ENCODE measurements around the gene RFX8. TPM values are rescaled to one million over a fixed set of nuclear protein-coding genes. Genes with fewer than 3 reads are reported as not detected.
A peak's percentile ranks its signal among the peaks of the same experiment; 100 is the strongest.

Gene RFX8
- total and polyA plus RNA-seq, 2 of the 4 experiments (the other 2 are of a cell fraction): 2.9 to 5.3 TPM

GRCh38 chr2:101432411-101433181, 42.3 kb downstream of the RFX8 start:
- Histone ChIP-seq H2BK120ac (ENCODE audit: low read depth, low read length) (no peak overlapping the region), H2AK9ac (replicated peaks; ENCODE audit: low read depth, low read length, poor library complexity) (no peak overlapping the region), H3K4me2 (ENCODE audit: low read depth, low read length) (no peak overlapping the region), H3K79me1 (ENCODE audit: low read depth in 1 of 2, low read length in 2 of 2) (peaks cover 16 to 47% of the 10 kb centered on the region in 2 experiments), H3K14ac (replicated peaks; ENCODE audit: low read depth, low read length) (no peak overlapping the region), H4K20me1 (ENCODE audit: insufficient read depth, low read length) (no peaks in the 10 kb centered on the region), H3K56ac (ENCODE audit: extremely low read depth, insufficient read depth, low read length) (no peak overlapping the region), H3K27ac (ENCODE audit: insufficient read depth, low read length) (no peak overlapping the region), H3K27me3 (ENCODE audit: control insufficient read depth, insufficient read depth, low read length) (no peaks in the 10 kb centered on the region), H4K8ac (ENCODE audit: low read depth in 2 of 2, low read length in 2 of 2) (peak overlapping the region in 1 of 2 experiments; percentile 46; a peak in 1 of 4 replicates), H4K5ac (ENCODE audit: low read depth, low read length) (no peak overlapping the region), H2BK20ac (ENCODE audit: low read depth, low read length) (no peak overlapping the region), H3K23ac (ENCODE audit: low read depth, low read length) (no peak overlapping the region; the same call in 1 of the 2 replicates), H3K36me3 (ENCODE audit: control insufficient read depth, insufficient read depth, low read length) (no peaks in the 10 kb centered on the region), H3K4me1 (ENCODE audit: control insufficient read depth, insufficient read depth, low read length) (peaks cover 2% of the 10 kb centered on the region; the same call in 1 of the 2 replicates), H4K91ac (ENCODE audit: insufficient read depth, low read depth, low read length) (no peak overlapping the region; the same call in 1 of the 2 replicates), H3K4me3 (ENCODE audit: insufficient read depth, low read depth, low read length) (no peak overlapping the region), H2BK5ac (ENCODE audit: low read depth, low read length, poor library complexity, severe bottlenecking) (no peak overlapping the region), H3K4ac (ENCODE audit: low read depth, low read length) (no peak overlapping the region), H3K18ac (ENCODE audit: low read depth, low read length) (no peak overlapping the region), H2AFZ (replicated peaks; ENCODE audit: low read length, poor library complexity) (peak overlapping the region; percentile 12), H3K9me1 (ENCODE audit: insufficient read depth, low read length) (peaks cover 16% of the 10 kb centered on the region), H2AK5ac (ENCODE audit: low read depth, low read length) (peak overlapping the region; percentile 18; the same call in 1 of the 2 replicates), H3K9ac (ENCODE audit: low read depth, low read length) (no peak overlapping the region), H2BK15ac (ENCODE audit: low read depth, low read length) (no peak overlapping the region), H3K9me3 (ENCODE audit: control insufficient read depth, insufficient read depth, low read length) (no peaks in the 10 kb centered on the region)
- in situ Hi-C loops (cut with MboI; ENCODE audit: low sequenced_read_pairs) (no loop called here), dilution Hi-C loops (cut with HindIII; ENCODE audit: low sequenced_read_pairs, unreplicated experiment) (no loop called here), intact Hi-C loops (cut with micrococcal nuclease) (no loop called here)
- no TSS peak for BruUV-seq (replicated peaks)
- ATAC-seq (ENCODE audit: low read depth): no peak
- TF ChIP-seq RFX5 (IDR thresholded peaks at IDR 0.05; ENCODE audit: low read depth, low read length) (no peak), NFE2L2 (IDR thresholded peaks at IDR 0.05; ENCODE audit: low read depth, low read length) (no peak)
- WGBS, 2 experiments (ENCODE audit: extremely low coverage in 2 of 2, insufficient read length in 1 of 2): 90% methylated on average over 13 of the region's 20 CpGs; no CpG with 5 or more reads in 1 of the 2 experiments
- DNase-seq: peak; percentile 19
- ChIA-PET CTCF (interaction anchor here (0.7 kb wide), 1 partner anchor 124 kb away, joined by 3 read pairs; the partner anchor contains the start of gene RNF149), POLR2A (ENCODE audit: unreplicated experiment) (no interaction called here)

Measured in IMR-90 (cell line).